K562 (cell line): Measurements from ENCODE around the gene KCNJ11. TPM values are rescaled to one million over a fixed set of nuclear protein-coding genes. Genes with fewer than 3 reads are reported as not detected.
A peak's percentile ranks its signal among the peaks of the same experiment; 100 is the strongest.

Experiments
- BRD9 ChIP-seq: fragments of 450-650 bp; IDR thresholded peaks from 2 replicates; pipeline ENCODE4 v1.6.1; 2018; ENCODE audit warnings: low read depth; ENCODE audit not compliant: partially characterized antibody
- DPF2 ChIP-seq: fragments of 450-650 bp; IDR thresholded peaks from 2 replicates; pipeline ENCODE4 v1.6.1; 2016
- EP400 ChIP-seq: fragments of 450-650 bp; IDR thresholded peaks from 2 replicates; pipeline ENCODE4 v1.6.1; 2017; ENCODE audit warnings: antibody characterized with exemption, mild to moderate bottlenecking, moderate library complexity
- SRSF7 ChIP-seq: fragments of 200-400 bp; formaldehyde crosslinking; optimal IDR thresholded peaks from 2 replicates; pipeline ENCODE3; 2017; ENCODE audit warnings: mild to moderate bottlenecking, low read depth, low read length
- SUPT5H ChIP-seq: fragments of 450-650 bp; IDR thresholded peaks from 2 replicates; pipeline ENCODE4 v1.6.1; 2016
- ZNF143 ChIP-seq: sonication (generic); formaldehyde crosslinking; IDR thresholded peaks from 2 replicates; pipeline ENCODE4 v1.9.0; 2022; ENCODE audit warnings: mild to moderate bottlenecking, missing genetic modification reagents
- ZNF174 ChIP-seq: fragments of 250-450 bp; sonication (Bioruptor Pico); IDR thresholded peaks from 2 replicates; pipeline ENCODE4 v1.4.0; 2020; ENCODE audit warnings: mild to moderate bottlenecking
- ZNF384 ChIP-seq: IDR thresholded peaks from 2 replicates; pipeline ENCODE4 v1.6.1; 2012; ENCODE audit warnings: low read depth, low read length, improper control_type of control experiment
- ZNF561 ChIP-seq: fragments of 450-650 bp; formaldehyde crosslinking; conservative IDR thresholded peaks from 2 replicates; pipeline ENCODE4 v1.4.0; 2020; ENCODE audit warnings: mild to moderate bottlenecking, moderate library complexity
- ZNF57 ChIP-seq: fragments of 450-650 bp; formaldehyde crosslinking; IDR thresholded peaks from 2 replicates; pipeline ENCODE4 v1.4.0; 2020; ENCODE audit warnings: mild to moderate bottlenecking, moderate library complexity
- polyA plus RNA-seq, 8 experiments: library from polyadenylated mRNA; depleted of rRNA in 4 of 8; stranded (reverse) in 5 of 8; unstranded in 3 of 8; fragments of >200 nt; fragmentation: Nextera tagmentation in 2 of 8; fragmentation: Illumina TruSeq in 1 of 8; extraction: Ambion mirVana in 2 of 8; extraction: Trizol in 1 of 8; gene quantifications; 2 replicates each; pipeline versions ENCODE4 v1.2.1 to v1.2.3, GENCODE V29; 2011 to 2014; ENCODE audit warnings: inconsistent platforms in 1 of 8, missing spikeins in 1 of 8
- total RNA-seq, 7 experiments: library from RNA; depleted of rRNA in 6 of 7; stranded (reverse); fragments of >200 nt in 6 of 7; fragmentation: Illumina TruSeq in 2 of 7; extraction: Trizol in 2 of 7; gene quantifications; 2 replicates each; pipeline versions ENCODE4 v1.2.1 to v1.2.3, GENCODE V29; 2011 to 2021; ENCODE audit warnings: low replicate concordance in 1 of 7
- TF ChIP-seq, protein P1 (sequence below): fragments of 450-650 bp; IDR thresholded peaks from 2 replicates; pipeline ENCODE4 v1.6.1; 2017; ENCODE audit warnings: antibody characterized with exemption, mild to moderate bottlenecking
- TF ChIP-seq, protein P2 (sequence below): fragments of 450-650 bp; conservative IDR thresholded peaks from 2 replicates; pipeline ENCODE4 v1.6.1; 2016; ENCODE audit warnings: missing genetic modification characterization, low read depth, mild to moderate bottlenecking, control low read depth, missing compliant biosample characterization
- TF ChIP-seq, protein P3 (sequence below): IDR thresholded peaks from 2 replicates; pipeline ENCODE4 v1.6.1; 2016; ENCODE audit warnings: missing genetic modification characterization, missing compliant biosample characterization
- TF ChIP-seq, protein P4 (sequence below): sonication (generic); formaldehyde crosslinking; IDR thresholded peaks from 2 replicates; pipeline ENCODE4 v1.8.0; 2023; ENCODE audit warnings: mild to moderate bottlenecking, missing genetic modification reagents
- TF ChIP-seq, protein P5 (sequence below), 3 experiments: fragments of 200-800 bp in 1 of 3; fragments of 250-450 bp in 1 of 3; fragments of 450-650 bp in 1 of 3; sonication (Bioruptor Pico) in 1 of 3; sonication (Bioruptor generic) in 1 of 3; formaldehyde crosslinking in 1 of 3; IDR thresholded peaks; 2 replicates each; pipeline versions ENCODE4 v1.6.1 to v1.8.0; 2016 to 2022; ENCODE audit warnings: mild to moderate bottlenecking in 2 of 3, missing genetic modification characterization in 2 of 3, missing compliant biosample characterization in 1 of 3, moderate library complexity in 1 of 3

Gene KCNJ11
- total and polyA plus RNA-seq, 9 of the 15 experiments (the other 6 are each of a cell fraction or from before 2014, with no cell fraction given) = 0.54 to 3.7 (median 0.86) TPM; not detected in 2

DNA sequence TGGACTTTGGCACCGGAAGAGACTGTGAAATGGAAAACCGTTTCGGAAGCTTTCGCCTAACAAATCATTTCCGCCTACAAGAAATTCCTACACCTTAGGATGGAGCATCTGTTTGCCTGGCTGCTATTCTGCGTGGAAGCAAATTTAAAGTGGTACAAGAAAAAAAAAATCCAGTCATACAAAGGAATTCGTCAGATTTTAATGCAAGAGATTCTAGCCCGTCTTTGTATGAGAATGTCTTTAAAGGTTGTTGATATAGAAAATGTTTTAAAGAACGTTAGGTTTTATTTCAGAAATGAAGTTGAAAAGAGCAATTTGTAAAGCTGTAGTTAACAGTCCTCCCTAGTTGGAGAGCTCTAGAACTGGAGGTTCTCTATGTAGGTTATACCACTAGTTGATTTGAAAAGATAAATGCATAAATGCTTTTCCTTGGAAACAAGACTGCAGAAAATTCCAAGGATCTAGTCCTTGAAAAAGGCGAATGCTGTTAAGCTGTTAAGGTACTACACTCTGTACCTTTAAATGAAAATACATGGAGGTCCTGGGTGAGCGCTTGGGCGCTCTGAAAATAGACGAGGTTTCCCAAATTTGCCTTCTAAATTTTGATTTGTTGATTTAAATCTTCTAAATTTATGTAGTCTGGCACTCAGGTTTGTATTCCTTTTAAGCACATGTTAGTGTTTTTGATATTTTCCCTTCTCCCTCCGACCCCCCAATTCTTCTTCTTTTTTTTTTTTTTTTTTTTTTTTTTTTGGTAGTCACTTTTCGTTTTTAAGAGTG, 34.4 kb downstream of the KCNJ11 start (continued):
- TF ChIP-seq, protein P1, sequence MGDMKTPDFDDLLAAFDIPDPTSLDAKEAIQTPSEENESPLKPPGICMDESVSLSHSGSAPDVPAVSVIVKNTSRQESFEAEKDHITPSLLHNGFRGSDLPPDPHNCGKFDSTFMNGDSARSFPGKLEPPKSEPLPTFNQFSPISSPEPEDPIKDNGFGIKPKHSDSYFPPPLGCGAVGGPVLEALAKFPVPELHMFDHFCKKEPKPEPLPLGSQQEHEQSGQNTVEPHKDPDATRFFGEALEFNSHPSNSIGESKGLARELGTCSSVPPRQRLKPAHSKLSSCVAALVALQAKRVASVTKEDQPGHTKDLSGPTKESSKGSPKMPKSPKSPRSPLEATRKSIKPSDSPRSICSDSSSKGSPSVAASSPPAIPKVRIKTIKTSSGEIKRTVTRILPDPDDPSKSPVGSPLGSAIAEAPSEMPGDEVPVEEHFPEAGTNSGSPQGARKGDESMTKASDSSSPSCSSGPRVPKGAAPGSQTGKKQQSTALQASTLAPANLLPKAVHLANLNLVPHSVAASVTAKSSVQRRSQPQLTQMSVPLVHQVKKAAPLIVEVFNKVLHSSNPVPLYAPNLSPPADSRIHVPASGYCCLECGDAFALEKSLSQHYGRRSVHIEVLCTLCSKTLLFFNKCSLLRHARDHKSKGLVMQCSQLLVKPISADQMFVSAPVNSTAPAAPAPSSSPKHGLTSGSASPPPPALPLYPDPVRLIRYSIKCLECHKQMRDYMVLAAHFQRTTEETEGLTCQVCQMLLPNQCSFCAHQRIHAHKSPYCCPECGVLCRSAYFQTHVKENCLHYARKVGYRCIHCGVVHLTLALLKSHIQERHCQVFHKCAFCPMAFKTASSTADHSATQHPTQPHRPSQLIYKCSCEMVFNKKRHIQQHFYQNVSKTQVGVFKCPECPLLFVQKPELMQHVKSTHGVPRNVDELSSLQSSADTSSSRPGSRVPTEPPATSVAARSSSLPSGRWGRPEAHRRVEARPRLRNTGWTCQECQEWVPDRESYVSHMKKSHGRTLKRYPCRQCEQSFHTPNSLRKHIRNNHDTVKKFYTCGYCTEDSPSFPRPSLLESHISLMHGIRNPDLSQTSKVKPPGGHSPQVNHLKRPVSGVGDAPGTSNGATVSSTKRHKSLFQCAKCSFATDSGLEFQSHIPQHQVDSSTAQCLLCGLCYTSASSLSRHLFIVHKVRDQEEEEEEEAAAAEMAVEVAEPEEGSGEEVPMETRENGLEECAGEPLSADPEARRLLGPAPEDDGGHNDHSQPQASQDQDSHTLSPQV = peak; percentile 12; the same call in 1 of the 2 replicates
- TF ChIP-seq ZNF384 (no peak), SUPT5H (0 out of 2 replicates have a peak, but pooled peaks have one; percentile 45), ZNF174 (CRISPR knock-in tag) (no peak), ZNF143 (CRISPR knock-in tag) (no peak), BRD9 (peak; percentile 71), ZNF57 (no peak), EP400 (peak; percentile 58), DPF2 (no peak), SRSF7 (no peak), ZNF561 (no peak)
- TF ChIP-seq, protein P2, sequence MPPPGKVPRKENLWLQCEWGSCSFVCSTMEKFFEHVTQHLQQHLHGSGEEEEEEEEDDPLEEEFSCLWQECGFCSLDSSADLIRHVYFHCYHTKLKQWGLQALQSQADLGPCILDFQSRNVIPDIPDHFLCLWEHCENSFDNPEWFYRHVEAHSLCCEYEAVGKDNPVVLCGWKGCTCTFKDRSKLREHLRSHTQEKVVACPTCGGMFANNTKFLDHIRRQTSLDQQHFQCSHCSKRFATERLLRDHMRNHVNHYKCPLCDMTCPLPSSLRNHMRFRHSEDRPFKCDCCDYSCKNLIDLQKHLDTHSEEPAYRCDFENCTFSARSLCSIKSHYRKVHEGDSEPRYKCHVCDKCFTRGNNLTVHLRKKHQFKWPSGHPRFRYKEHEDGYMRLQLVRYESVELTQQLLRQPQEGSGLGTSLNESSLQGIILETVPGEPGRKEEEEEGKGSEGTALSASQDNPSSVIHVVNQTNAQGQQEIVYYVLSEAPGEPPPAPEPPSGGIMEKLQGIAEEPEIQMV (tag) = no peak
- TF ChIP-seq, protein P3, sequence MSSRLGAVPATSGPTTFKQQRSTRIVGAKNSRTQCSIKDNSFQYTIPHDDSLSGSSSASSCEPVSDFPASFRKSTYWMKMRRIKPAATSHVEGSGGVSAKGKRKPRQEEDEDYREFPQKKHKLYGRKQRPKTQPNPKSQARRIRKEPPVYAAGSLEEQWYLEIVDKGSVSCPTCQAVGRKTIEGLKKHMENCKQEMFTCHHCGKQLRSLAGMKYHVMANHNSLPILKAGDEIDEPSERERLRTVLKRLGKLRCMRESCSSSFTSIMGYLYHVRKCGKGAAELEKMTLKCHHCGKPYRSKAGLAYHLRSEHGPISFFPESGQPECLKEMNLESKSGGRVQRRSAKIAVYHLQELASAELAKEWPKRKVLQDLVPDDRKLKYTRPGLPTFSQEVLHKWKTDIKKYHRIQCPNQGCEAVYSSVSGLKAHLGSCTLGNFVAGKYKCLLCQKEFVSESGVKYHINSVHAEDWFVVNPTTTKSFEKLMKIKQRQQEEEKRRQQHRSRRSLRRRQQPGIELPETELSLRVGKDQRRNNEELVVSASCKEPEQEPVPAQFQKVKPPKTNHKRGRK (tag) = peak; percentile 89
- TF ChIP-seq, protein P4, sequence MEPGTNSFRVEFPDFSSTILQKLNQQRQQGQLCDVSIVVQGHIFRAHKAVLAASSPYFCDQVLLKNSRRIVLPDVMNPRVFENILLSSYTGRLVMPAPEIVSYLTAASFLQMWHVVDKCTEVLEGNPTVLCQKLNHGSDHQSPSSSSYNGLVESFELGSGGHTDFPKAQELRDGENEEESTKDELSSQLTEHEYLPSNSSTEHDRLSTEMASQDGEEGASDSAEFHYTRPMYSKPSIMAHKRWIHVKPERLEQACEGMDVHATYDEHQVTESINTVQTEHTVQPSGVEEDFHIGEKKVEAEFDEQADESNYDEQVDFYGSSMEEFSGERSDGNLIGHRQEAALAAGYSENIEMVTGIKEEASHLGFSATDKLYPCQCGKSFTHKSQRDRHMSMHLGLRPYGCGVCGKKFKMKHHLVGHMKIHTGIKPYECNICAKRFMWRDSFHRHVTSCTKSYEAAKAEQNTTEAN (CRISPR knock-in tag) = no peak
- TF ChIP-seq, protein P5, sequence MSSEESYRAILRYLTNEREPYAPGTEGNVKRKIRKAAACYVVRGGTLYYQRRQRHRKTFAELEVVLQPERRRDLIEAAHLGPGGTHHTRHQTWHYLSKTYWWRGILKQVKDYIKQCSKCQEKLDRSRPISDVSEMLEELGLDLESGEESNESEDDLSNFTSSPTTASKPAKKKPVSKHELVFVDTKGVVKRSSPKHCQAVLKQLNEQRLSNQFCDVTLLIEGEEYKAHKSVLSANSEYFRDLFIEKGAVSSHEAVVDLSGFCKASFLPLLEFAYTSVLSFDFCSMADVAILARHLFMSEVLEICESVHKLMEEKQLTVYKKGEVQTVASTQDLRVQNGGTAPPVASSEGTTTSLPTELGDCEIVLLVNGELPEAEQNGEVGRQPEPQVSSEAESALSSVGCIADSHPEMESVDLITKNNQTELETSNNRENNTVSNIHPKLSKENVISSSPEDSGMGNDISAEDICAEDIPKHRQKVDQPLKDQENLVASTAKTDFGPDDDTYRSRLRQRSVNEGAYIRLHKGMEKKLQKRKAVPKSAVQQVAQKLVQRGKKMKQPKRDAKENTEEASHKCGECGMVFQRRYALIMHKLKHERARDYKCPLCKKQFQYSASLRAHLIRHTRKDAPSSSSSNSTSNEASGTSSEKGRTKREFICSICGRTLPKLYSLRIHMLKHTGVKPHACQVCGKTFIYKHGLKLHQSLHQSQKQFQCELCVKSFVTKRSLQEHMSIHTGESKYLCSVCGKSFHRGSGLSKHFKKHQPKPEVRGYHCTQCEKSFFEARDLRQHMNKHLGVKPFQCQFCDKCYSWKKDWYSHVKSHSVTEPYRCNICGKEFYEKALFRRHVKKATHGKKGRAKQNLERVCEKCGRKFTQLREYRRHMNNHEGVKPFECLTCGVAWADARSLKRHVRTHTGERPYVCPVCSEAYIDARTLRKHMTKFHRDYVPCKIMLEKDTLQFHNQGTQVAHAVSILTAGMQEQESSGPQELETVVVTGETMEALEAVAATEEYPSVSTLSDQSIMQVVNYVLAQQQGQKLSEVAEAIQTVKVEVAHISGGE (CRISPR knock-in tag; IDR thresholded peaks at IDR 0.05) = peak in 1 of 3 experiments; percentile 71; a peak in 1 of 6 replicates
